HFFc6 (cell line): Measurements from ENCODE around the gene SHTN1. TPM values are rescaled to one million over a fixed set of nuclear protein-coding genes. Genes with fewer than 3 reads are reported as not detected.

Experiments
- DNase-seq: peaks from one replicate; pipeline ENCODE4 v3.0.0-alpha.2; 2018
- H3K27ac Mint-ChIP-seq: 2 replicates; pipeline ENCODE4 v1.8.0; 2020; ENCODE audit warnings: mild to moderate bottlenecking, mixed read lengths
- H3K27me3 Mint-ChIP-seq: 2 replicates; pipeline ENCODE4 v1.8.0; 2021; ENCODE audit warnings: mild to moderate bottlenecking, moderate library complexity, mixed read lengths; ENCODE audit not compliant: insufficient read depth
- H3K36me3 Mint-ChIP-seq: 2 replicates; pipeline ENCODE4 v1.8.0; 2021; ENCODE audit warnings: low read depth, mixed read lengths
- H3K4me1 Mint-ChIP-seq: 2 replicates; pipeline ENCODE4 v1.8.0; 2020; ENCODE audit warnings: low read depth, mixed read lengths
- H3K4me3 Mint-ChIP-seq: 2 replicates; pipeline ENCODE4 v1.8.0; 2020; ENCODE audit warnings: mild to moderate bottlenecking, moderate library complexity, mixed read lengths
- H3K9me3 Mint-ChIP-seq: 2 replicates; pipeline ENCODE4 v1.8.0; 2020; ENCODE audit warnings: mild to moderate bottlenecking, mixed read lengths
- total RNA-seq, 6 experiments: library from RNA; stranded (reverse); fragmentation: NEBNext Ultra II Directional; extraction: Animal tissue kit (Norgen Biotek cat#: 25700); gene quantifications; 2 replicates in 1 of 6; 3 replicates in 5 of 6; pipeline ENCODE4 v1.2.3, GENCODE V29; 2021
- TF ChIP-seq, protein P1 (sequence below): fragments of 200-600 bp; sonication (generic); IDR thresholded peaks from 2 replicates; pipeline ENCODE4 v1.5.0; 2021; ENCODE audit warnings: antibody characterized with exemption, mild to moderate bottlenecking

Gene SHTN1
- total RNA-seq, 6 experiments from 2014 or later, result 3.4 to 6.2 (median 5.2) TPM

DNA sequence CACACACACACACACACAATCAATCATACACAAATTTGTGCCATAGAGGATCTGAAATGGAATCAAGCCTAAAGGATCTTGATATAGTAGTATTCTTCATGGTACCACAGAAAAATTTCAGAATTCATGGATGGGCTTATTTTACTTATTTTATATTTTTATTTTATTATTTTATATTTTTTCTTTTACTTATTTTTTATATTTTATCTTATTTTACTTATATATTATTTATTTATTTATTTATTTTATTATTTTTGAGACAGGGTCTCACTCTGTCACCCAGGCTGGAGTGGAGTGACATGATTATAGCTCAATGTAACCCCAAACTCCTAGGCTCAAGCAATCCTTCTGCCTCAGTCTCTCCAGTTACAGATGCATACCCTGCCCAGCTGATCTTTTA lies 16.7 kb downstream of the SHTN1 start:
- no peak for DNase-seq
- Mint-ChIP-seq H3K36me3 (no peaks in the 10 kb centered on the region), H3K27ac (no peak overlapping the region), H3K4me3 (no peak overlapping the region), H3K27me3 (no peaks in the 10 kb centered on the region; the same call in 1 of the 2 replicates), H3K9me3 (no peaks in the 10 kb centered on the region), H3K4me1 (peaks cover 5% of the 10 kb centered on the region; the same call in 1 of the 2 replicates)
- TF ChIP-seq, protein P1, sequence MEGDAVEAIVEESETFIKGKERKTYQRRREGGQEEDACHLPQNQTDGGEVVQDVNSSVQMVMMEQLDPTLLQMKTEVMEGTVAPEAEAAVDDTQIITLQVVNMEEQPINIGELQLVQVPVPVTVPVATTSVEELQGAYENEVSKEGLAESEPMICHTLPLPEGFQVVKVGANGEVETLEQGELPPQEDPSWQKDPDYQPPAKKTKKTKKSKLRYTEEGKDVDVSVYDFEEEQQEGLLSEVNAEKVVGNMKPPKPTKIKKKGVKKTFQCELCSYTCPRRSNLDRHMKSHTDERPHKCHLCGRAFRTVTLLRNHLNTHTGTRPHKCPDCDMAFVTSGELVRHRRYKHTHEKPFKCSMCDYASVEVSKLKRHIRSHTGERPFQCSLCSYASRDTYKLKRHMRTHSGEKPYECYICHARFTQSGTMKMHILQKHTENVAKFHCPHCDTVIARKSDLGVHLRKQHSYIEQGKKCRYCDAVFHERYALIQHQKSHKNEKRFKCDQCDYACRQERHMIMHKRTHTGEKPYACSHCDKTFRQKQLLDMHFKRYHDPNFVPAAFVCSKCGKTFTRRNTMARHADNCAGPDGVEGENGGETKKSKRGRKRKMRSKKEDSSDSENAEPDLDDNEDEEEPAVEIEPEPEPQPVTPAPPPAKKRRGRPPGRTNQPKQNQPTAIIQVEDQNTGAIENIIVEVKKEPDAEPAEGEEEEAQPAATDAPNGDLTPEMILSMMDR, result no peak

DNA sequence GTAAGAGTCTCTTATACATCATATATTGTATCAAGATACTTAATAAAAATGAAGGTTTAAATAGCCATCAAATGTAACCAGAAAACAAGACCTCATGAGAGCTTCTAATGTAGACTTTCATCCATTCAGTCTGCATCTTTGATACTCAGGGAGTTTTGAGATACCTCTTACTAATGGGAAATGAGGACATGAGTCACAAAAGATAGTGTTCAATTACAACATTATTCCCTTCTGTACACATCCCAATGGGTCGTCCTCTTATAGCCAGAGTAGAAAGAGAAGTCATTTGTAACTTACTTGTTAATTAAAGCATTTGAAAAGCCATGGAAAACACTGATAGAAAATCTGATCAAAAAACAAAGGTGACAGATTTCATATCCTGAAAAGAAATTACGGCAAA lies 19.4 kb downstream of the SHTN1 start:
- Mint-ChIP-seq H3K36me3 (no peaks in the 10 kb centered on the region), H3K4me3 (no peak overlapping the region), H3K27me3 (no peaks in the 10 kb centered on the region), H3K9me3 (no peaks in the 10 kb centered on the region), H3K27ac (no peak overlapping the region), H3K4me1 (peaks cover 5% of the 10 kb centered on the region; the same call in 1 of the 2 replicates)
- DNase-seq, result no peak
- TF ChIP-seq, protein P1, result no peak

DNA sequence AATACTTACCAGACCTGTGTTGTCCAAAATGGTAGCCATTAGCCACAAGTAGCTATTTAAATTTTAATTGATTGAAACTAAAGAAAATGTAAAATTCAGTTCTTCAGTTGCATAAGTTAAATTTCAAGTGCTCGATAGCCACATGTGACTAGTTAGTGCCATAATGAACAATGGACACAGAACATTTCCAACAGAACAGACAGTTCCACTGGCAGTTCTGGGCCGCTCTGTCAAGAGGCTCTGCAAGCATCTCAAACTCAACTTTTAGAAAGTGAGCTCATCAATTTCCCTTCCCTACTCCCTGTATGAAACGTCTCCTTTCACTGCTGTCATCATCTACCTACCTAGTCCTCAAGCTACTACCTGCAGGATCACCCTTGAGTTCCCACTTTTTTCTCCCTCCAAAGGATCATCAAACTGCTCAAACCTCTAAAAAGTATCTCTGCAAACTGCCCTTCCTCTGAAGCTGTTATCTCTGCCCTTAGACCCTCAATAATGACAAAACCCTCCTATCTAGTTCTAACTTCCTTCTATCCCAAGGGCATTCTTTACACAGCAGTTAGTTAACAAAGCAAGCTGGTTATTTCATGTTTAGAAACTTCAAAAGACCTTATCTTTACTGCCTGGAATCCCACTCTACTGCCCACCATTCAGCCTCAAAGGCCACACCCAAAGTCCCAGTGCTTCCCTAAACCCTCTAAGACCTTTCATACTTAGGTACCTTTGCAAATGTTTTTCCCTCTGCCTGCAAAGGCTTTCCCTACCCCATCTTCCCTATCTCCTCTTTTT lies 20.6 kb downstream of the SHTN1 start:
- H3K27me3 Mint-ChIP-seq, result no peaks in the 10 kb centered on the region
- DNase-seq, result no peak
- no peak overlapping the region for H3K4me3 Mint-ChIP-seq
- H3K9me3 Mint-ChIP-seq, result no peaks in the 10 kb centered on the region
- H3K27ac Mint-ChIP-seq, result no peak overlapping the region
- TF ChIP-seq, protein P1, result no peak
- peaks cover 5% of the 10 kb centered on the region; the same call in 1 of the 2 replicates for H3K4me1 Mint-ChIP-seq
- H3K36me3 Mint-ChIP-seq, result no peaks in the 10 kb centered on the region

DNA sequence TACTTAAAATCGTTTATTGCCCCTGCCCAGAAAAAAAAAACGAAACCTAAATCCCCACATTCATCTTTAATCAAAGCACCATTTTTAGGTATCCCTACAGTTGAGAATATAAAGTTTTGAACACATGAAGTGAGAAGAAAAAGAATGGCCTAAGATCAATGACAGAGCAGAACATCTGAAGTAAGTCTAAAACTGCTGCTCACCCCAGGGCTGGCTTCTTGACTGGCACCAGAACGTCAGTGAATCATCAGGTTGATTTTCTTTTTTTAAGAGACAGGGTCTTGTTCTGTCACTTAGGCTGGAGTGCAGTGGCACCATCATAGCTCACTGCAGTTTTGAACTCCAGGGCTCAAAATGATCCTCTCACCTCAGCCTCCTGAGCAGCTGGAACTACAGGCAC lies 24.9 kb downstream of the SHTN1 start:
- Mint-ChIP-seq H3K27ac (no peak overlapping the region), H3K27me3 (no peaks in the 10 kb centered on the region), H3K36me3 (peaks cover 8% of the 10 kb centered on the region; the same call in 1 of the 2 replicates), H3K4me3 (no peak overlapping the region), H3K4me1 (peaks cover 19% of the 10 kb centered on the region), H3K9me3 (no peaks in the 10 kb centered on the region)
- TF ChIP-seq, protein P1, result no peak
- DNase-seq, result no peak

DNA sequence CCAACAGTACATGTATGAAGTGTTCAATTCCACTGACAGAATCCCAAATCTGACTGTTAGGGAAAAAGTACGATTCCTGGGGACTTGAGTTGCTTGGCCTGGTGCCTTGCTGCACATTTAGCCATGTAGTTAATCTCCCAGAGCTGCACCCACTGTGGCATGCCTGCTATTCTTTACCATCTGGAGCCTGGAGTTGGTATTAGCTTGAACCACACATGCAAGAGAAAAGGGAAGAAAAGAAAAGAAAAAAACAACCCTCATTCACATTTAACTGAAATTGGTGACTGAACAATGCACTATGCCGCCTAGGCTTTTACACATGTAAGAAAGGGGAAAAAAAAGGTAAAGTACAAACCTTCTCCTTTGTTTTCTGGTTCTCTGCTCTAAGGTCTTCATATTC lies 26.1 kb downstream of the SHTN1 start:
- no peak overlapping the region for H3K27ac Mint-ChIP-seq
- TF ChIP-seq, protein P1, result no peak
- no peak overlapping the region for H3K4me3 Mint-ChIP-seq
- peaks cover 31% of the 10 kb centered on the region for H3K4me1 Mint-ChIP-seq
- H3K36me3 Mint-ChIP-seq, result peaks cover 8% of the 10 kb centered on the region; the same call in 1 of the 2 replicates
- DNase-seq, result no peak
- H3K27me3 Mint-ChIP-seq, result no peaks in the 10 kb centered on the region
- H3K9me3 Mint-ChIP-seq, result no peaks in the 10 kb centered on the region
